ENCODE data around the gene IFI44L. TPM values are rescaled to one million over a fixed set of nuclear protein-coding genes. Genes with fewer than 3 reads are reported as not detected.
A peak's percentile ranks its signal among the peaks of the same experiment; 100 is the strongest.

The IFI44L gene
- total RNA-seq, 4 donors from 2014 or later = 1.1 to 8.3 (median 4.1) TPM

DNA sequence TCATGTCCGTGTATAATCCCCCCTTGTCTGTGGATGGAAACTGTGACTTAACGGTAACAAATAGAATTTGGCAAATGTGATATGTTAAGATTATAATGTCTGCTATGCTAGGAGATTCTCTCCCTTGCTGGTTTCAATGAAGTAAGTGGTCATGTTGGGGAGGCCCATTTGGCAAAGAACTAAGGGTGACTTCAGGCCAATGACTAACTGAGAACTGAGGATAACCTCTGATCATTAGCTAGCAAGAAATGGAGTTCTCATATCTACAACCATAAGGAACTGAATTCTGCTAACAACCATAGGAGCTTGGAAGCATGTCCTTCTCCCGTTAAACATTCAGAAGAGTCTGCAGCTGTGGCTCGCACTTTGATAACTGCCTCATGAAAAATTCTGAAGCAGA is 2.3 kb downstream of the IFI44L start:
- in situ Hi-C loops (cut with MboI; ENCODE audit: low sequenced_read_pairs in 4 of 4) (loop anchor here in 3 of 4 donors (10.0 to 25.0 kb wide), 2 partner anchors 52 to 635 kb away; partner anchors contain the start of gene FUBP1 (in 1 of the 3)), intact Hi-C loops (cut with DNase I; ENCODE audit: low total_unique reads) (no loop called here)
- peaks cover 16 to 23% of the 10 kb centered on the region in 2 donors for H3K4me1 ChIP-seq
- no peak for ATAC-seq
- peak overlapping the region; percentile 7 to 50 (median 15) for H3K4me3 ChIP-seq
- H3K36me3 ChIP-seq = no peaks in the 10 kb centered on the region
- TF ChIP-seq, protein P1, sequence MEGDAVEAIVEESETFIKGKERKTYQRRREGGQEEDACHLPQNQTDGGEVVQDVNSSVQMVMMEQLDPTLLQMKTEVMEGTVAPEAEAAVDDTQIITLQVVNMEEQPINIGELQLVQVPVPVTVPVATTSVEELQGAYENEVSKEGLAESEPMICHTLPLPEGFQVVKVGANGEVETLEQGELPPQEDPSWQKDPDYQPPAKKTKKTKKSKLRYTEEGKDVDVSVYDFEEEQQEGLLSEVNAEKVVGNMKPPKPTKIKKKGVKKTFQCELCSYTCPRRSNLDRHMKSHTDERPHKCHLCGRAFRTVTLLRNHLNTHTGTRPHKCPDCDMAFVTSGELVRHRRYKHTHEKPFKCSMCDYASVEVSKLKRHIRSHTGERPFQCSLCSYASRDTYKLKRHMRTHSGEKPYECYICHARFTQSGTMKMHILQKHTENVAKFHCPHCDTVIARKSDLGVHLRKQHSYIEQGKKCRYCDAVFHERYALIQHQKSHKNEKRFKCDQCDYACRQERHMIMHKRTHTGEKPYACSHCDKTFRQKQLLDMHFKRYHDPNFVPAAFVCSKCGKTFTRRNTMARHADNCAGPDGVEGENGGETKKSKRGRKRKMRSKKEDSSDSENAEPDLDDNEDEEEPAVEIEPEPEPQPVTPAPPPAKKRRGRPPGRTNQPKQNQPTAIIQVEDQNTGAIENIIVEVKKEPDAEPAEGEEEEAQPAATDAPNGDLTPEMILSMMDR (IDR thresholded peaks at IDR 0.05 in 4 of 5, conservative IDR thresholded peaks at IDR 0.05 in 1 of 5) = no peak
- no peak for TF ChIP-seq POLR2A (IDR thresholded peaks at IDR 0.05)
- no peaks in the 10 kb centered on the region for H3K9me3 ChIP-seq
- no peak for DNase-seq
- H3K27me3 ChIP-seq = no peaks in the 10 kb centered on the region
- peak overlapping the region; percentile 70 to 82 (median 76) for H3K27ac ChIP-seq

DNA sequence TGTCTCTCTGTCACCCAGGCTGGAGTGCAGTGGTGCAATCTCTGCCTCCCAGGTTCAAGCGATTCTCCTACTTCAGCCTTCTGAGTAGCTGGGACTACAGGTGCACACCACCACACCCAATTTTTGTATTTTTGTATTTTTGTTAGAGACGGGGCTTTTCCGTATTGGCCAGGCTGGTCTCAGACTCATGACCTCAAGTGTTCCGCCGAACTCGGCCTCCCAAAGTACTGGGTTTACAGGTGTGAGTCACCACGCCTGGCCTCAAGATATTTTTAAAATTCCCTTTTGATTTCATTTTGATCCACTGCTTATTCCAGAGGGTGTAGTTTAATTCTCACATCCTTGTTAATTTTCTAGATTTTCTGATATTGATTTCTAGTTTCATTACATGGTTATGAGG is 3.8 kb downstream of the IFI44L start:
- in situ Hi-C loops (cut with MboI; ENCODE audit: low sequenced_read_pairs in 4 of 4) (loop anchor here in 3 of 4 donors (10.0 to 25.0 kb wide), 2 partner anchors 51 to 637 kb away; partner anchors contain the start of gene FUBP1 (in 1 of the 3)), intact Hi-C loops (cut with DNase I; ENCODE audit: low total_unique reads) (no loop called here)
- Histone ChIP-seq H3K9me3 (no peaks in the 10 kb centered on the region), H3K27ac (peak overlapping the region; percentile 70 to 82 (median 76)), H3K4me3 (peak overlapping the region in 1 of 4 donors; percentile 9), H3K36me3 (no peaks in the 10 kb centered on the region), H3K4me1 (peaks cover 8 to 11% of the 10 kb centered on the region in 2 donors), H3K27me3 (no peaks in the 10 kb centered on the region)
- DNase-seq (no peak), ATAC-seq (no peak)
- TF ChIP-seq, protein P1 (IDR thresholded peaks at IDR 0.05 in 4 of 5, conservative IDR thresholded peaks at IDR 0.05 in 1 of 5) = no peak
- TF ChIP-seq POLR2A (IDR thresholded peaks at IDR 0.05) = no peak

DNA sequence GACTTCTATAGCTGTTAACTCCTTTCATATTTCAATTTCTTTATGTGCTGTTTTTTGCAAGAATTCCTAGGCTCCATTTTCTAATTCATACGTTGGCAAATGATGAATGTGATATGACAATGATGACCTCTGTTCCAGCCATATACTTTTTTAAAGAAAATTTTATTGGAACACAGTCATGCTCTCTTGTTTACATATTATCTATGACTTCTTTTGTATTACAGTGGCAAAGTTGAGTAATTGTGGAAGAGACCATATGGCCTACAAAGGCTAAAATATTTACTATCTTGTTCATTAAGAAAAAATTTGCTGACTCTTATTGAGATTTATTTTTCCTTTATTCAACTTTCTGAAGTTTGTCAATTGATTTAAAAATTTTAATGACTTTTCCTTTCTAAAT is 7.1 kb downstream of the IFI44L start:
- TF ChIP-seq POLR2A (IDR thresholded peaks at IDR 0.05) = no peak
- TF ChIP-seq, protein P1 (IDR thresholded peaks at IDR 0.05 in 4 of 5, conservative IDR thresholded peaks at IDR 0.05 in 1 of 5) = no peak
- no peaks in the 10 kb centered on the region for H3K36me3 ChIP-seq
- in situ Hi-C loops (cut with MboI; ENCODE audit: low sequenced_read_pairs in 4 of 4) = loop anchor here in 3 of 4 donors (10.0 kb wide), 1 partner anchor 47 kb away; no protein-coding TSS in a partner anchor

DNA sequence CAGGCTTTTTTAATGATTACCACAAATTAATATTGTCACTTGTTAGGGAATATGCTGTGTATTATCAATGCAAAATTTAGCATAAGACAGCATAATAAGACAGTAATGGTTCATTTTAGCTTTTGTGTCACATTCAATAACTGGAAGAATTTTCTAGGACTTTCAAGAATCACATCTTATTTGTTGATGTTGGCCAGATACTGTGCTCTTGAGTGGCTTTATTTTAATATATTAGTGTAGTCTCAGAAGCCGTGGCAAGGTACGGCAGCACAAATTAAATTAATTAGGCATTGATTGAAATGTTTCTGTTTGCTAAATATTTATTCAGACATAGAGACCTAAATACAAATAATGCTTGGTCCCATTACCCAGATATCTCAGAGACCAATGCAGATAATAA is 10.4 kb downstream of the IFI44L start:
- TF ChIP-seq, protein P1 (IDR thresholded peaks at IDR 0.05 in 4 of 5, conservative IDR thresholded peaks at IDR 0.05 in 1 of 5) = no peak
- TF ChIP-seq POLR2A (IDR thresholded peaks at IDR 0.05) = no peak
- no peak for ATAC-seq
- H3K4me1 ChIP-seq = no peaks in the 10 kb centered on the region
- no peak for DNase-seq
- H3K9me3 ChIP-seq = no peaks in the 10 kb centered on the region
- no peaks in the 10 kb centered on the region for H3K27me3 ChIP-seq
- intact Hi-C loops (cut with DNase I; ENCODE audit: low total_unique reads) (no loop called here), in situ Hi-C loops (cut with MboI; ENCODE audit: low sequenced_read_pairs in 4 of 4) (no loop called here)
- H3K27ac ChIP-seq = no peak overlapping the region
- no peak overlapping the region for H3K4me3 ChIP-seq
- H3K36me3 ChIP-seq = no peaks in the 10 kb centered on the region

More for the DNA sequence above, 7.1 kb downstream of the IFI44L start:
- Histone ChIP-seq H3K4me3 (no peak overlapping the region), H3K27ac (no peak overlapping the region), H3K9me3 (no peaks in the 10 kb centered on the region), H3K4me1 (no peaks in the 10 kb centered on the region), H3K27me3 (no peaks in the 10 kb centered on the region)
- ATAC-seq = no peak
- no peak for DNase-seq
- intact Hi-C loops (cut with DNase I; ENCODE audit: low total_unique reads) = no loop called here

DNA sequence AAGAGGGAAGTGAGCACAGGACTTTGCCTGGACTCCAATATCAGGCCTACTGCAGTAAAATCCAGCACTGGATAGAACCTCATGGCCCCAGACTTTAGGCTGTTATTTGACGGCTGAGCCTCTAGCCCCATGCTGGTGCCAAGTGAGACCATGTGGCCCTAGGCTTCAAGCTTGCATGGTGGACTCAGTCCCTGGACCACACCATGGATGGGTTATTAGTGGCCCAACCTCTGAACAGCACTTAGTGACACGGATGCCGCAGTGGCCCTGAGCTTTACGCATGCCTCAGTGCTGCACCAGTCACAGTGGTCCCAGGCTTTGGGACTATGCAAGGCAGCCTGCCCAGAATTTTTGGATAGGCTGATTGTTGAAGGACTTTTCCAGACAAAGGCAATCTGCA is 13.0 kb downstream of the IFI44L start:
- no peak overlapping the region for H3K27ac ChIP-seq
- no peaks in the 10 kb centered on the region for H3K9me3 ChIP-seq
- ATAC-seq = no peak
- H3K27me3 ChIP-seq = no peaks in the 10 kb centered on the region
- no peak for DNase-seq
- in situ Hi-C loops (cut with MboI; ENCODE audit: low sequenced_read_pairs in 4 of 4) (no loop called here), intact Hi-C loops (cut with DNase I; ENCODE audit: low total_unique reads) (no loop called here)
- no peak overlapping the region for H3K4me3 ChIP-seq
- no peak for TF ChIP-seq POLR2A (IDR thresholded peaks at IDR 0.05)
- TF ChIP-seq, protein P1 (IDR thresholded peaks at IDR 0.05 in 4 of 5, conservative IDR thresholded peaks at IDR 0.05 in 1 of 5) = no peak
- no peaks in the 10 kb centered on the region for H3K36me3 ChIP-seq
- H3K4me1 ChIP-seq = no peaks in the 10 kb centered on the region
